Panc1 (cell line): Measurements from ENCODE around the gene MAMLD1. TPM values are rescaled to one million over a fixed set of nuclear protein-coding genes. Genes with fewer than 3 reads are reported as not detected.

ENCODE experiments used
- ATAC-seq: fragments of 200-7000 bp; cut with Tn5 transposase; 2 replicates; pipeline ENCODE4 v1.9.1; 2020; ENCODE audit warnings: mild to moderate bottlenecking, moderate library complexity
- BruUV-seq: library from RNA; stranded (reverse); fragments of 400-500 nt; replicated peaks from 2 replicates; lab custom pipeline; 2021; lab: Mats Ljungman, UMichigan
- CTCF ChIA-PET: fragments of 300-600 bp; sonication (Branson Sonifier 250); formaldehyde crosslinking; loops from one replicate; lab custom pipeline; 2022; ENCODE audit warnings: antibody characterized with exemption; lab: Charles Lee
- POLR2A ChIA-PET: fragments of 300-600 bp; sonication (Branson Sonifier 250); formaldehyde crosslinking; loops from one replicate; lab custom pipeline; 2022; ENCODE audit warnings: antibody characterized with exemption; lab: Charles Lee
- DNase-seq: peaks from one replicate; pipeline ENCODE4 v3.0.0-alpha.2; 2010; ENCODE audit warnings: low read depth, low spot score
- H3K27ac ChIP-seq: 2 replicates; pipeline ENCODE4 v1.5.1; 2011; ENCODE audit warnings: mild to moderate bottlenecking, low read length, inconsistent platforms
- H3K27me3 ChIP-seq: fragments of 200-500 bp; sonication (Bioruptor generic); 2 replicates; pipeline ENCODE4 v1.6.0; 2014; ENCODE audit warnings: low read length, inconsistent platforms; ENCODE audit not compliant: control insufficient read depth, insufficient read depth
- H3K36me3 ChIP-seq: fragments of 200-500 bp; sonication (Bioruptor generic); 2 replicates; pipeline ENCODE4 v1.5.1; 2014; ENCODE audit warnings: inconsistent platforms, mild to moderate bottlenecking, low read length, moderate library complexity; ENCODE audit not compliant: control insufficient read depth, insufficient read depth
- H3K4me1 ChIP-seq: 2 replicates; pipeline ENCODE4 v1.5.1; 2011; ENCODE audit warnings: inconsistent platforms, mild to moderate bottlenecking, low read length, moderate library complexity; ENCODE audit not compliant: control insufficient read depth, insufficient read depth
- H3K4me3 ChIP-seq, 2 experiments: 2 replicates each; pipeline ENCODE4 v1.5.1; 2011 to 2012; ENCODE audit warnings: low read depth in 2 of 2, low read length in 2 of 2, mild to moderate bottlenecking in 2 of 2, inconsistent platforms in 1 of 2, moderate library complexity in 1 of 2
- H3K9me3 ChIP-seq: fragments of 200-500 bp; sonication (Bioruptor generic); 2 replicates; pipeline ENCODE4 v1.5.1; 2014; ENCODE audit warnings: low read depth, mild to moderate bottlenecking, inconsistent platforms, low read length, moderate library complexity; ENCODE audit not compliant: control insufficient read depth, insufficient read depth
- CTCF ChIP-seq: fragments of 450-650 bp; IDR thresholded peaks from 2 replicates; pipeline ENCODE4 v1.5.1; 2017; ENCODE audit warnings: mild to moderate bottlenecking
- POLR2AphosphoS5 ChIP-seq: IDR thresholded peaks from 2 replicates; pipeline ENCODE4 v1.6.1; 2012; ENCODE audit warnings: mild to moderate bottlenecking, low read depth, low read length, moderate library complexity
- REST ChIP-seq, 2 experiments: IDR thresholded peaks; 2 replicates each; pipeline ENCODE4 v1.6.1; 2011 to 2012; ENCODE audit warnings: low read depth in 2 of 2, control low read depth in 1 of 2, low read length in 1 of 2, mild to moderate bottlenecking in 1 of 2, moderate library complexity in 1 of 2; ENCODE audit not compliant: insufficient read depth in 1 of 2
- SIN3A ChIP-seq: IDR thresholded peaks from 2 replicates; pipeline ENCODE4 v1.6.1; 2012; ENCODE audit warnings: low read depth, mild to moderate bottlenecking, low read length, moderate library complexity, borderline replicate concordance; ENCODE audit not compliant: insufficient read depth
- TCF7L2 ChIP-seq: IDR thresholded peaks from 2 replicates; pipeline ENCODE4 v1.6.1; 2011; ENCODE audit warnings: mild to moderate bottlenecking, low read depth, low read length, inconsistent platforms
- in situ Hi-C: cut with HindIII; loops from 2 replicates; pipeline ENCODE4 v1.10.0; 2016; ENCODE audit warnings: low sequenced_read_pairs, low pct_unique_long_range_greater_than_20kb
- intact Hi-C: fragments of 100-400 bp; cut with micrococcal nuclease; formaldehyde crosslinking; loops from one replicate; pipeline ENCODE4 v1.10.0; 2022; ENCODE audit not compliant: unreplicated experiment
- total RNA-seq: library from RNA; stranded (reverse); gene quantifications from one replicate; pipeline ENCODE4 v1.2.1, GENCODE V29; 2021; ENCODE audit not compliant: unreplicated experiment

Gene MAMLD1
- total RNA-seq, 1 experiment from 2014 or later: 2.1 TPM

DNA sequence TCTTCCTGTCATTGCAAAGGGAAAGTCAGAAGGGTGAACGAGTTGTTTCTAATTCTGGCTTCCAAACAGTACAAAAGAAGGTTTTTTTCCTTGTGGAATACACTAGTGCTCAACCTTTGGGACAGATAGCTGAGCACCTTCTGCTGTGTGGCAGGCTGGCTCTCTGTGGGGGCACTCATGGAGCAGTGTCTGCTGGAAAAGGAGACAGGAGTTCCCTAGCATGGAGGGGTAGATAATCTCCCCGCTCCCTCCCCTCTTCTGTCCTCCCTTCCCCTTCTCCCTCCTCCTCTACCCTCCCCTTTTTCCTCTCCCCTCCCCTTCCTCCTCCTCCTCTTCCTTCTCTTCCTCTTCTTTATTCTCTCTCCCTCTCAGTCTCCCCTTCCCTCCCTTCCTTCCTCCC lies 142.9 kb downstream of the MAMLD1 start:
- H3K4me1 ChIP-seq: no peaks in the 10 kb centered on the region

GRCh38 chrX:150506486-150506885 lies 143.4 kb downstream of the MAMLD1 start:
- in situ Hi-C loops: no loop called here
- H3K9me3 ChIP-seq: no peaks in the 10 kb centered on the region
- no peak overlapping the region for H3K27ac ChIP-seq
- no peak for DNase-seq
- ChIA-PET POLR2A (no interaction called here), CTCF (interaction anchor here (0.6 kb wide), 1 partner anchor 39 kb away, joined by 3 read pairs; no protein-coding TSS in a partner anchor)
- TF ChIP-seq CTCF (no peak), TCF7L2 (no peak), REST (IDR thresholded peaks at IDR 0.05; ENCODE audit: insufficient read depth in 1 of 2, low read depth in 2 of 2, low read length in 1 of 2) (no peak), POLR2AphosphoS5 (no peak), SIN3A (no peak)
- intact Hi-C loops: no loop called here
- no peaks in the 10 kb centered on the region for H3K27me3 ChIP-seq
- H3K4me1 ChIP-seq: no peaks in the 10 kb centered on the region
- no peaks in the 10 kb centered on the region for H3K36me3 ChIP-seq
- BruUV-seq: no TSS peak
- ATAC-seq: no peak
- no peak overlapping the region for H3K4me3 ChIP-seq

More for the DNA sequence above, 142.9 kb downstream of the MAMLD1 start:
- Histone ChIP-seq H3K4me3 (no peak overlapping the region), H3K9me3 (no peaks in the 10 kb centered on the region), H3K27ac (no peak overlapping the region), H3K27me3 (no peaks in the 10 kb centered on the region), H3K36me3 (no peaks in the 10 kb centered on the region)
- ChIA-PET POLR2A (no interaction called here), CTCF (interaction anchor here (0.6 kb wide), 1 partner anchor 39 kb away, joined by 3 read pairs; no protein-coding TSS in a partner anchor)
- in situ Hi-C loops (no loop called here), intact Hi-C loops (no loop called here)
- no TSS peak for BruUV-seq
- no peak for ATAC-seq
- no peak for TF ChIP-seq CTCF
- no peak for TF ChIP-seq TCF7L2
- no peak for TF ChIP-seq SIN3A
- TF ChIP-seq POLR2AphosphoS5: no peak
- no peak for TF ChIP-seq REST (IDR thresholded peaks at IDR 0.05; ENCODE audit: insufficient read depth in 1 of 2, low read depth in 2 of 2, low read length in 1 of 2)
- no peak for DNase-seq
